ENCODE results near the gene FNIP2.

DNA sequence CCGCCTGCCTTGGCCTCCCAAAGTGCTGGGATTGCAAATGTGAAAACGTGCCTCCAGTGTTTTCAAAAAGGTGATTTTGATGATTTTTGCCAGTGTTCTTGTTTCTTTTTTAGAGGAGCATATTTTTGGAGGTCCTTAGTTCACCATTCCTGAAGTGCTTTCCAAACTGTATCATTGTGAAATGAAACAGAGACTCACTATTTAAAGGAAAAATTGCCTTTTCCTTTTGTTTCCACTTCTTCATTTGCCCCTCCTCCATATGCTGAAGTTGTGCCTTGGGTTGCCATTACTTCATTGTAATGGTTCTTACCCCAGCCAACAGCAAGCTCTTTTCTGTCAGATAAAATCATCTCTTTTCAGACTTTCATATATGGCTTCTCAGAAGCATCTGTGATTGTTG lies 164.4 kb downstream of the FNIP2 start:
- TF ChIP-seq, protein P1, sequence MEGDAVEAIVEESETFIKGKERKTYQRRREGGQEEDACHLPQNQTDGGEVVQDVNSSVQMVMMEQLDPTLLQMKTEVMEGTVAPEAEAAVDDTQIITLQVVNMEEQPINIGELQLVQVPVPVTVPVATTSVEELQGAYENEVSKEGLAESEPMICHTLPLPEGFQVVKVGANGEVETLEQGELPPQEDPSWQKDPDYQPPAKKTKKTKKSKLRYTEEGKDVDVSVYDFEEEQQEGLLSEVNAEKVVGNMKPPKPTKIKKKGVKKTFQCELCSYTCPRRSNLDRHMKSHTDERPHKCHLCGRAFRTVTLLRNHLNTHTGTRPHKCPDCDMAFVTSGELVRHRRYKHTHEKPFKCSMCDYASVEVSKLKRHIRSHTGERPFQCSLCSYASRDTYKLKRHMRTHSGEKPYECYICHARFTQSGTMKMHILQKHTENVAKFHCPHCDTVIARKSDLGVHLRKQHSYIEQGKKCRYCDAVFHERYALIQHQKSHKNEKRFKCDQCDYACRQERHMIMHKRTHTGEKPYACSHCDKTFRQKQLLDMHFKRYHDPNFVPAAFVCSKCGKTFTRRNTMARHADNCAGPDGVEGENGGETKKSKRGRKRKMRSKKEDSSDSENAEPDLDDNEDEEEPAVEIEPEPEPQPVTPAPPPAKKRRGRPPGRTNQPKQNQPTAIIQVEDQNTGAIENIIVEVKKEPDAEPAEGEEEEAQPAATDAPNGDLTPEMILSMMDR (conservative IDR thresholded peaks at IDR 0.05; ENCODE audit: low read length), result no peak
- TF ChIP-seq EZH2phosphoT487 (IDR thresholded peaks at IDR 0.05; ENCODE audit: borderline replicate concordance, low read depth, low read length), result no peak

All from OCI-LY7 (cell line).